GM12878 (cell line): Measurements from ENCODE around the gene OSBPL10. TPM values are rescaled to one million over a fixed set of nuclear protein-coding genes. Genes with fewer than 3 reads are reported as not detected.

Experiments
- ATAC-seq: fragments of 200-7000 bp; cut with Tn5 transposase; 3 replicates; pipeline ENCODE4 v1.9.1; 2020; ENCODE audit warnings: mild to moderate bottlenecking, moderate library complexity
- BruUV-seq: library from RNA; stranded (reverse); fragments of 400-500 nt; replicated peaks from 2 replicates; lab custom pipeline; 2021; lab: Mats Ljungman, UMichigan
- CTCF ChIA-PET: fragments of 300-600 bp; sonication (Branson Sonifier 250); formaldehyde crosslinking; extraction: SDS; loops from one replicate; lab custom pipeline; 2021; ENCODE audit warnings: inconsistent platforms; lab: Yijun Ruan, JAX
- POLR2A ChIA-PET: fragments of 350-600 bp; formaldehyde crosslinking; extraction: SDS; loops from one replicate; lab custom pipeline; 2021; ENCODE audit warnings: inconsistent platforms; lab: Charles Lee
- RAD21 ChIA-PET: fragments of 300-600 bp; sonication (Branson Sonifier 250); formaldehyde crosslinking; loops from one replicate; lab custom pipeline; 2023; ENCODE audit warnings: antibody characterized with exemption; ENCODE audit not compliant: unreplicated experiment; lab: Charles Lee
- SMC1A ChIA-PET: fragments of 300-600 bp; sonication (Branson Sonifier 250); formaldehyde crosslinking; loops from one replicate; lab custom pipeline; 2023; ENCODE audit not compliant: unreplicated experiment, uncharacterized antibody; lab: Charles Lee
- DNase-seq: peaks from one replicate; pipeline ENCODE4 v3.0.0-alpha.2; 2011; ENCODE audit warnings: low read depth, low spot score
- FAIRE-seq: peaks from 3 replicates; lab custom pipeline; 2011; peaks lifted over from hg19 to GRCh38; lab: Jason Lieb, UNC
- H2AFZ ChIP-seq: 2 replicates; pipeline ENCODE4 v1.6.0; 2011; ENCODE audit warnings: low read depth, low read length, control low read depth; ENCODE audit not compliant: control insufficient read depth
- H3K27ac ChIP-seq: 2 replicates; pipeline ENCODE4 v1.5.1; 2011; ENCODE audit warnings: control low read depth; ENCODE audit not compliant: control insufficient read depth, insufficient read depth
- H3K27me3 ChIP-seq, 2 experiments: replicated peaks in 1 of 2; 2 replicates each; pipeline versions ENCODE4 v1.6.0 to v1.6.1; 2011; ENCODE audit warnings: low read length in 1 of 2; ENCODE audit not compliant: control insufficient read depth in 2 of 2, insufficient read depth in 2 of 2
- H3K36me3 ChIP-seq, 2 experiments: 2 replicates each; pipeline ENCODE4 v1.5.1; 2011; ENCODE audit warnings: low read length in 1 of 2; ENCODE audit not compliant: control insufficient read depth in 2 of 2, insufficient read depth in 2 of 2
- H3K4me1 ChIP-seq: 2 replicates; pipeline ENCODE4 v1.6.1; 2011; ENCODE audit warnings: mild to moderate bottlenecking, low read length, moderate library complexity, mixed read lengths; ENCODE audit not compliant: control insufficient read depth, insufficient read depth
- H3K4me2 ChIP-seq: 2 replicates; pipeline ENCODE4 v1.6.0; 2011; ENCODE audit warnings: control low read depth; ENCODE audit not compliant: control insufficient read depth, insufficient read depth
- H3K4me3 ChIP-seq: fragments of 200-600 bp; sonication (generic); 2 replicates; pipeline ENCODE4 v1.5.1; 2016
- H3K79me2 ChIP-seq: 2 replicates; pipeline ENCODE4 v1.6.0; 2011; ENCODE audit warnings: low read length; ENCODE audit not compliant: control insufficient read depth, insufficient read depth
- H3K9ac ChIP-seq: 2 replicates; pipeline ENCODE4 v1.8.0; 2011; ENCODE audit warnings: low read length, control low read depth, mixed read lengths; ENCODE audit not compliant: control insufficient read depth, insufficient read depth
- H3K9me3 ChIP-seq: replicated peaks from 3 replicates; pipeline ENCODE4 v1.5.1; 2011; ENCODE audit warnings: mild to moderate bottlenecking, low read length; ENCODE audit not compliant: control insufficient read depth, insufficient read depth
- H4K20me1 ChIP-seq: 2 replicates; pipeline ENCODE4 v1.6.0; 2011; ENCODE audit not compliant: control insufficient read depth, insufficient read depth
- EZH2 ChIP-seq: IDR thresholded peaks from 2 replicates; pipeline ENCODE4 v1.6.1; 2012; ENCODE audit warnings: low read depth, mild to moderate bottlenecking, control low read depth, inconsistent platforms, low read length, borderline replicate concordance; ENCODE audit not compliant: control insufficient read depth
- KDM1A ChIP-seq: fragments of 200-600 bp; sonication (generic); IDR thresholded peaks from 2 replicates; pipeline ENCODE4 v1.6.1; 2016; ENCODE audit warnings: borderline replicate concordance
- NFXL1 ChIP-seq: fragments of 450-650 bp; IDR thresholded peaks from 2 replicates; pipeline ENCODE4 v1.6.1; 2017; ENCODE audit warnings: antibody characterized with exemption, mild to moderate bottlenecking, borderline replicate concordance
- POLR2AphosphoS2 ChIP-seq: IDR thresholded peaks from 2 replicates; pipeline ENCODE4 v1.6.1; 2011; ENCODE audit warnings: low read depth, mild to moderate bottlenecking, low read length, improper control_type of control experiment, moderate library complexity
- RUNX3 ChIP-seq: IDR thresholded peaks from 2 replicates; pipeline ENCODE4 v1.6.1; 2012; ENCODE audit warnings: low read length, inconsistent platforms
- SREBF2 ChIP-seq: IDR thresholded peaks from 2 replicates; pipeline ENCODE4 v1.6.1; 2012; ENCODE audit warnings: mild to moderate bottlenecking, low read length
- TBL1XR1 ChIP-seq: IDR thresholded peaks from 2 replicates; pipeline ENCODE4 v1.6.1; 2012; ENCODE audit warnings: low read depth, low read length, improper control_type of control experiment
- WGBS: methylation state at CpG from one replicate; pipeline ENCODE4 v1.1.6; 2016; ENCODE audit warnings: low lambda C conversion rate; ENCODE audit not compliant: insufficient replicate concordance, insufficient coverage; ENCODE audit errors: missing lambda C conversion rate; 5-methylcytosine and 5-hydroxymethylcytosine counted together
- in situ Hi-C: fragments of 300-500 bp; cut with MboI; formaldehyde crosslinking; loops from 9 replicates; pipeline ENCODE4 v1.14.3; 2018; ENCODE audit warnings: mixed read lengths
- intact Hi-C: fragments of 100-400 bp; cut with micrococcal nuclease; formaldehyde crosslinking; loops from one replicate; pipeline ENCODE4 v1.14.2; 2022; ENCODE audit not compliant: unreplicated experiment
- polyA plus RNA-seq, 11 experiments: library from polyadenylated mRNA; depleted of rRNA in 4 of 11; unstranded in 6 of 11; stranded (reverse) in 5 of 11; fragments of >200 nt; fragmentation: Nextera tagmentation in 4 of 11; fragmentation: Illumina TruSeq in 1 of 11; extraction: Ambion mirVana in 4 of 11; extraction: Trizol in 1 of 11; gene quantifications; 1 replicate in 1 of 11; 2 replicates in 10 of 11; pipeline versions ENCODE4 v1.2.1 to v1.2.3, GENCODE V29; 2011 to 2016; ENCODE audit warnings: inconsistent platforms in 2 of 11, missing spikeins in 2 of 11, low read depth in 1 of 11
- total RNA-seq, 4 experiments: library from RNA; depleted of rRNA in 3 of 4; stranded (reverse); fragments of >200 nt in 3 of 4; fragmentation: Illumina TruSeq in 1 of 4; extraction: Trizol in 1 of 4; gene quantifications; 2 replicates each; pipeline versions ENCODE4 v1.2.1 to v1.2.3, GENCODE V29; 2013 to 2021
- TF ChIP-seq, protein P1 (sequence below): fragments of 450-650 bp; IDR thresholded peaks from 2 replicates; pipeline ENCODE4 v1.6.1; 2018; ENCODE audit warnings: borderline replicate concordance, mild to moderate bottlenecking; ENCODE audit not compliant: partially characterized antibody
- TF ChIP-seq, protein P2 (sequence below): fragments of 450-650 bp; IDR thresholded peaks from 2 replicates; pipeline ENCODE4 v1.6.1; 2017; ENCODE audit warnings: borderline replicate concordance

Gene OSBPL10
- total and polyA plus RNA-seq, 10 of the 15 experiments (the other 5 are each of a cell fraction or from before 2014, with no cell fraction given): 0.03 to 0.25 (median 0.09) TPM; not detected in 5

DNA sequence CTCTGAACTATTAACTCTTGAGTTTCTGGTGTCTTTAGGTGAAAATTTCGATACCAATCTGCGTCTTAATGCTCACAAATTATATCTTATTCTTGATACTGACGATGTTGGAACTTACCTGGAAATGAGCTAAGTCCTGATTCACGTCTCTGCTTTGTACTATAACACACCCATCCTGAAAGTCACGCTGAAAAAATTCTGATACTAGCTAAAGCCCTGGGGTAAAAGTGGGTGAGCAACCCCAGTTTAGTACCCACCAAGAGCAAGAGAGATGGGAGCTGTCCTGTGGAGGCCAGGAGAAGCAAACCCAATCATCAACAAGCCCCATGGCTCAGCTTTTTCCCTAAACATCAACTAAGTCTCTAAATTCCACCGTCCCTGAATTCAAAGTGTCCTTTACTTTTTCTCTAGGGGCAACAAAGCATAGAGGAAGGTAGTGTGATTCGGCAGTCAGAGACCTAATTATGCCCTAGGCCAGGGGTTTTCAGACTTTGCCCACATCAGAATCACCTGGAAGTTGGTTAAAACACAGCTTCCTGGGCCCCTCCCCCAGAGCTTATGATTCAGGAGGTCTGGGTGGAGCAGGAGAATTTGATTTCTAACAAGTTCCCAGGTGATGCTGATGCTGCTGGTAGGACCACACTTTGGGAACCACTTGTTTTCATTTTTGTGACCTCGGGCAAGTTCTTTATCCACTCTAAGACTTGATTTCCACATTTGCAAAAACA, 90.2 kb downstream of the OSBPL10 start (continued):
- TF ChIP-seq EZH2 (no peak), SREBF2 (no peak), KDM1A (no peak)

DNA sequence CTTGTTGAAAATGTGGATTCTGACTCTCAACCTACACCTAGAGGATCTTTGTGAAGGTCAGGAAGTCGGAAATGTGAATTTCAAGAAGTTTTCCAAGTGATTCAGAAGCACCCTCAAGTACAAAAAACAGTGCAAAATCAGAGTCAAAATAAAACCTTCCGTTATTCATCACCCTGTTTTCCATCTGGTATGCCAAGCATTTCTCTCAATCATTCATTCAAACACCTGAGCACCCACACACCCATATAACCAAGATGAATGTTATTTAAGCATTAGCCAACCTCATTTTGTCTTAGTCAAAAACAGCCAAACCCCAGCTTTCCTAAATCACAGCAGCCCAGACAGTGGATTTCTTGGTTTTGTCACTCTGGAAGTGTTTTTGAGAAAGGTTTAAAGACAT, 91.1 kb downstream of the OSBPL10 start:
- no peaks in the 10 kb centered on the region for H3K9me3 ChIP-seq
- no peak overlapping the region for H3K27ac ChIP-seq
- H3K9ac ChIP-seq: no peak overlapping the region
- peaks cover 0 to 2% of the 10 kb centered on the region in 2 experiments; a peak in 2 of 4 replicates for H3K27me3 ChIP-seq
- TF ChIP-seq POLR2AphosphoS2 (no peak), RUNX3 (no peak), NFXL1 (no peak), TBL1XR1 (no peak)
- TF ChIP-seq, protein P1, sequence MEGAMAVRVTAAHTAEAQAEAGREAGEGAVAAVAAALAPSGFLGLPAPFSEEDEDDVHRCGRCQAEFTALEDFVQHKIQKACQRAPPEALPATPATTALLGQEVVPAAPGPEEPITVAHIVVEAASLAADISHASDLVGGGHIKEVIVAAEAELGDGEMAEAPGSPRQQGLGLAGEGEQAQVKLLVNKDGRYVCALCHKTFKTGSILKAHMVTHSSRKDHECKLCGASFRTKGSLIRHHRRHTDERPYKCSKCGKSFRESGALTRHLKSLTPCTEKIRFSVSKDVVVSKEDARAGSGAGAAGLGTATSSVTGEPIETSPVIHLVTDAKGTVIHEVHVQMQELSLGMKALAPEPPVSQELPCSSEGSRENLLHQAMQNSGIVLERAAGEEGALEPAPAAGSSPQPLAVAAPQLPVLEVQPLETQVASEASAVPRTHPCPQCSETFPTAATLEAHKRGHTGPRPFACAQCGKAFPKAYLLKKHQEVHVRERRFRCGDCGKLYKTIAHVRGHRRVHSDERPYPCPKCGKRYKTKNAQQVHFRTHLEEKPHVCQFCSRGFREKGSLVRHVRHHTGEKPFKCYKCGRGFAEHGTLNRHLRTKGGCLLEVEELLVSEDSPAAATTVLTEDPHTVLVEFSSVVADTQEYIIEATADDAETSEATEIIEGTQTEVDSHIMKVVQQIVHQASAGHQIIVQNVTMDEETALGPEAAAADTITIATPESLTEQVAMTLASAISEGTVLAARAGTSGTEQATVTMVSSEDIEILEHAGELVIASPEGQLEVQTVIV: no peak
- TF ChIP-seq, protein P2, sequence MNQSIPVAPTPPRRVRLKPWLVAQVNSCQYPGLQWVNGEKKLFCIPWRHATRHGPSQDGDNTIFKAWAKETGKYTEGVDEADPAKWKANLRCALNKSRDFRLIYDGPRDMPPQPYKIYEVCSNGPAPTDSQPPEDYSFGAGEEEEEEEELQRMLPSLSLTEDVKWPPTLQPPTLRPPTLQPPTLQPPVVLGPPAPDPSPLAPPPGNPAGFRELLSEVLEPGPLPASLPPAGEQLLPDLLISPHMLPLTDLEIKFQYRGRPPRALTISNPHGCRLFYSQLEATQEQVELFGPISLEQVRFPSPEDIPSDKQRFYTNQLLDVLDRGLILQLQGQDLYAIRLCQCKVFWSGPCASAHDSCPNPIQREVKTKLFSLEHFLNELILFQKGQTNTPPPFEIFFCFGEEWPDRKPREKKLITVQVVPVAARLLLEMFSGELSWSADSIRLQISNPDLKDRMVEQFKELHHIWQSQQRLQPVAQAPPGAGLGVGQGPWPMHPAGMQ: no peak
- ATAC-seq (no peak), FAIRE-seq (no peak), DNase-seq (no peak)
- H4K20me1 ChIP-seq: no peaks in the 10 kb centered on the region
- H3K4me2 ChIP-seq: no peak overlapping the region
- WGBS: 5% methylated on average over 2 of the region's 2 CpGs
- RAD21 ChIA-PET: no interaction called here
- no TSS peak for BruUV-seq
- CTCF ChIA-PET: no interaction called here
- no peaks in the 10 kb centered on the region for H3K79me2 ChIP-seq
- H3K4me1 ChIP-seq: no peaks in the 10 kb centered on the region
- intact Hi-C loops: no loop called here
- H3K36me3 ChIP-seq: no peaks in the 10 kb centered on the region; a peak in 1 of 4 replicates
- no peak overlapping the region for H3K4me3 ChIP-seq
- SMC1A ChIA-PET: no interaction called here
- in situ Hi-C loops: no loop called here
- no peak overlapping the region for H2AFZ ChIP-seq
- POLR2A ChIA-PET: no interaction called here
